GM23338 (cell line): ENCODE results near the gene RSPO3. TPM values are rescaled to one million over a fixed set of nuclear protein-coding genes. Genes with fewer than 3 reads are reported as not detected.

ENCODE experiments used
- ATAC-seq: fragments of 200-7000 bp; cut with Tn5 transposase; 3 replicates; pipeline ENCODE4 v1.9.1; 2020
- DNase-seq: peaks from one replicate; pipeline ENCODE4 v3.0.0-alpha.2; 2015; ENCODE audit warnings: low spot score
- H2AFZ ChIP-seq: fragments of 200-600 bp; sonication (generic); 2 replicates; pipeline ENCODE4 v1.8.0; 2016; ENCODE audit warnings: antibody characterized with exemption, mild to moderate bottlenecking, moderate library complexity
- H3F3A ChIP-seq: fragments of 200-600 bp; sonication (generic); replicated peaks from 2 replicates; pipeline ENCODE4 v1.8.0; 2017; ENCODE audit warnings: antibody characterized with exemption, mixed run types, low read depth
- H3K27ac ChIP-seq: fragments of 200-600 bp; sonication (generic); 2 replicates; pipeline ENCODE4 v1.6.1; 2016; ENCODE audit warnings: low read depth
- H3K27me3 ChIP-seq: fragments of 200-600 bp; sonication (generic); 2 replicates; pipeline ENCODE4 v1.8.0; 2016; ENCODE audit warnings: mild to moderate bottlenecking, mixed run types, moderate library complexity; ENCODE audit not compliant: insufficient read depth
- H3K36me3 ChIP-seq: fragments of 200-600 bp; sonication (generic); 2 replicates; pipeline ENCODE4 v1.8.0; 2016; ENCODE audit warnings: mild to moderate bottlenecking; ENCODE audit not compliant: insufficient read depth
- H3K4me1 ChIP-seq: fragments of 200-600 bp; sonication (generic); 2 replicates; pipeline ENCODE4 v1.8.0; 2016; ENCODE audit warnings: mild to moderate bottlenecking, moderate library complexity; ENCODE audit not compliant: insufficient read depth
- H3K4me2 ChIP-seq: fragments of 200-600 bp; sonication (generic); 2 replicates; pipeline ENCODE4 v1.7.1; 2017; ENCODE audit warnings: mixed run types
- H3K4me3 ChIP-seq: fragments of 200-600 bp; sonication (generic); 2 replicates; pipeline ENCODE4 v1.6.1; 2016; ENCODE audit warnings: mixed run types
- H3K79me2 ChIP-seq: fragments of 200-600 bp; sonication (generic); replicated peaks from 2 replicates; pipeline ENCODE4 v1.8.0; 2017; ENCODE audit warnings: mild to moderate bottlenecking; ENCODE audit not compliant: insufficient read depth
- H3K9me2 ChIP-seq: fragments of 200-600 bp; sonication (generic); 2 replicates; pipeline ENCODE4 v1.8.0; 2017; ENCODE audit not compliant: insufficient read depth
- H4K20me1 ChIP-seq: fragments of 200-600 bp; sonication (generic); replicated peaks from 2 replicates; pipeline ENCODE4 v1.8.0; 2017; ENCODE audit warnings: mild to moderate bottlenecking; ENCODE audit not compliant: insufficient read depth
- H3K27ac Mint-ChIP-seq: 2 replicates; pipeline ENCODE4 v1.8.0; 2020; ENCODE audit warnings: inconsistent platforms, mild to moderate bottlenecking, moderate library complexity, mixed read lengths
- H3K27me3 Mint-ChIP-seq: 3 replicates; pipeline ENCODE4 v1.8.0; 2022; ENCODE audit warnings: low read depth, mild to moderate bottlenecking, moderate library complexity, mixed read lengths, inconsistent platforms; ENCODE audit not compliant: insufficient read depth, poor library complexity
- H3K36me3 Mint-ChIP-seq: 3 replicates; pipeline ENCODE4 v1.8.0; 2021; ENCODE audit warnings: low read depth, mild to moderate bottlenecking, inconsistent platforms, moderate library complexity, mixed read lengths
- H3K4me1 Mint-ChIP-seq: 3 replicates; pipeline ENCODE4 v1.8.0; 2020; ENCODE audit warnings: mild to moderate bottlenecking, inconsistent platforms, mixed read lengths
- H3K4me3 Mint-ChIP-seq: 3 replicates; pipeline ENCODE4 v1.8.0; 2021; ENCODE audit warnings: moderate library complexity, mild to moderate bottlenecking, inconsistent platforms, mixed read lengths
- H3K9me3 Mint-ChIP-seq: 3 replicates; pipeline ENCODE4 v1.8.0; 2020; ENCODE audit warnings: moderate library complexity, mild to moderate bottlenecking, inconsistent platforms, mixed read lengths
- CREB1 ChIP-seq: fragments of 250-450 bp; sonication (Bioruptor Pico); IDR thresholded peaks from 2 replicates; pipeline ENCODE4 v1.5.0; 2020; ENCODE audit warnings: low read depth, mild to moderate bottlenecking, moderate library complexity
- EZH2 ChIP-seq: fragments of 200-600 bp; sonication (generic); IDR thresholded peaks from one replicate; pipeline ENCODE4 v1.8.0; 2017; ENCODE audit warnings: antibody characterized with exemption, mild to moderate bottlenecking, low read depth; ENCODE audit not compliant: unreplicated experiment
- EZH2phosphoT487 ChIP-seq: fragments of 200-600 bp; sonication (generic); IDR thresholded peaks from one replicate; pipeline ENCODE4 v1.8.1; 2018; ENCODE audit warnings: antibody characterized with exemption; ENCODE audit not compliant: unreplicated experiment
- NANOG ChIP-seq: IDR thresholded peaks from 2 replicates; pipeline ENCODE4 v1.6.1; 2016; ENCODE audit warnings: antibody characterized with exemption, borderline replicate concordance
- STAT1 ChIP-seq: IDR thresholded peaks from one replicate; pipeline ENCODE4 v1.6.1; 2016; ENCODE audit warnings: antibody characterized with exemption; ENCODE audit not compliant: unreplicated experiment
- ZNF114 ChIP-seq: fragments of 250-450 bp; sonication (Bioruptor Pico); IDR thresholded peaks from 2 replicates; pipeline ENCODE4 v1.5.0; 2020; ENCODE audit warnings: mild to moderate bottlenecking, moderate library complexity
- polyA plus RNA-seq: library from polyadenylated mRNA; unstranded; fragments of >200 nt; fragmentation: Nextera tagmentation; extraction: Ambion mirVana; gene quantifications from 2 replicates; pipeline ENCODE4 v1.2.1, GENCODE V29; 2016
- total RNA-seq: library from RNA; depleted of rRNA; stranded (reverse); fragments of >200 nt; shearing (Covaris generic); gene quantifications from 2 replicates; pipeline ENCODE4 v1.2.3, GENCODE V29; 2014
- TF ChIP-seq, protein P1 (sequence below), 2 experiments: fragments of 200-600 bp in 1 of 2; sonication (generic) in 1 of 2; conservative IDR thresholded peaks; 2 replicates each; pipeline versions ENCODE4 v1.5.1 to v1.6.1; 2016 to 2017; ENCODE audit warnings: antibody characterized with exemption in 2 of 2, low read depth in 2 of 2, mild to moderate bottlenecking in 2 of 2, moderate library complexity in 1 of 2
- TF ChIP-seq, protein P2 (sequence below): IDR thresholded peaks from one replicate; pipeline ENCODE4 v1.6.1; 2018; ENCODE audit warnings: antibody characterized with exemption; ENCODE audit not compliant: unreplicated experiment

The RSPO3 gene
- total and polyA plus RNA-seq, 2 experiments from 2014 or later, result not detected

DNA sequence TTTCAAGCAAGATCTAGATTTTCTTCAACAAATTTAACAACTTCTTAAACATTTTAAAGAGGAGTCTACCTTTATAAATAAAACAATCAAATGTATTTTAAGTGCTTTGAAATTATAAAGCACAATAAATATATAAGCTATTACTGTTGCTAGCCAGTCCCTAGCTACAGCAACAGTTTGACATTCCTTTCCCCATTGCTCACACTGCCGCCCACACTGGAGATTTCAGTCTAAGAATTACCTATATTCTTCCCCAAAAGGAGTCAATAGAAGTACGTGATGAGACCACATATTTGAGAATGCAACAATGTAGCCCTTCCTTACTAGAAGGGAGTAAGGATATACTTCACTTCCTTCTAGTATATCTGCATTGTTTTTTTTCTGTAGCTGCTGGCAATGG, 82.8 kb downstream of the RSPO3 start (continued):
- TF ChIP-seq, protein P1, sequence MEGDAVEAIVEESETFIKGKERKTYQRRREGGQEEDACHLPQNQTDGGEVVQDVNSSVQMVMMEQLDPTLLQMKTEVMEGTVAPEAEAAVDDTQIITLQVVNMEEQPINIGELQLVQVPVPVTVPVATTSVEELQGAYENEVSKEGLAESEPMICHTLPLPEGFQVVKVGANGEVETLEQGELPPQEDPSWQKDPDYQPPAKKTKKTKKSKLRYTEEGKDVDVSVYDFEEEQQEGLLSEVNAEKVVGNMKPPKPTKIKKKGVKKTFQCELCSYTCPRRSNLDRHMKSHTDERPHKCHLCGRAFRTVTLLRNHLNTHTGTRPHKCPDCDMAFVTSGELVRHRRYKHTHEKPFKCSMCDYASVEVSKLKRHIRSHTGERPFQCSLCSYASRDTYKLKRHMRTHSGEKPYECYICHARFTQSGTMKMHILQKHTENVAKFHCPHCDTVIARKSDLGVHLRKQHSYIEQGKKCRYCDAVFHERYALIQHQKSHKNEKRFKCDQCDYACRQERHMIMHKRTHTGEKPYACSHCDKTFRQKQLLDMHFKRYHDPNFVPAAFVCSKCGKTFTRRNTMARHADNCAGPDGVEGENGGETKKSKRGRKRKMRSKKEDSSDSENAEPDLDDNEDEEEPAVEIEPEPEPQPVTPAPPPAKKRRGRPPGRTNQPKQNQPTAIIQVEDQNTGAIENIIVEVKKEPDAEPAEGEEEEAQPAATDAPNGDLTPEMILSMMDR (conservative IDR thresholded peaks at IDR 0.05; ENCODE audit: low read depth in 2 of 2), result no peak

DNA sequence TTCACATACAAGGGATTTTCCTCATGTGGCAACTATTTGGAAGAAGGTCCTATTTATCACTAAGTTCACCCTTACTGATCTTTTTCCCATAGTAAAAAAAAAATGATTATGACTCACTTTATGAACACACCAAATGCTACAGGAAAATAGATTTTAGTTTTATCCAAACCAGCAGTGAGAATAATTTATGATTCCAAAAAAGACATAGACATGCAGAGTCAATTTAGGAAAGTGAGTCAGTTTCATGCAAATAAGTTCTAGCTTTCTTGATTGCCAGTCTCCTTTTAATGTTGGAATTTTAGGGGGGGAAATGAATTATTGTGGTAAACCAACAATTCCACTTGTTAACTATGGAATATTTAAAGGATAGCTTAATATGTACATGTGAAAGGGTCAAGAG, 84.2 kb downstream of the RSPO3 start:
- ATAC-seq, result no peak
- TF ChIP-seq EZH2phosphoT487, result no peak
- TF ChIP-seq, protein P2, sequence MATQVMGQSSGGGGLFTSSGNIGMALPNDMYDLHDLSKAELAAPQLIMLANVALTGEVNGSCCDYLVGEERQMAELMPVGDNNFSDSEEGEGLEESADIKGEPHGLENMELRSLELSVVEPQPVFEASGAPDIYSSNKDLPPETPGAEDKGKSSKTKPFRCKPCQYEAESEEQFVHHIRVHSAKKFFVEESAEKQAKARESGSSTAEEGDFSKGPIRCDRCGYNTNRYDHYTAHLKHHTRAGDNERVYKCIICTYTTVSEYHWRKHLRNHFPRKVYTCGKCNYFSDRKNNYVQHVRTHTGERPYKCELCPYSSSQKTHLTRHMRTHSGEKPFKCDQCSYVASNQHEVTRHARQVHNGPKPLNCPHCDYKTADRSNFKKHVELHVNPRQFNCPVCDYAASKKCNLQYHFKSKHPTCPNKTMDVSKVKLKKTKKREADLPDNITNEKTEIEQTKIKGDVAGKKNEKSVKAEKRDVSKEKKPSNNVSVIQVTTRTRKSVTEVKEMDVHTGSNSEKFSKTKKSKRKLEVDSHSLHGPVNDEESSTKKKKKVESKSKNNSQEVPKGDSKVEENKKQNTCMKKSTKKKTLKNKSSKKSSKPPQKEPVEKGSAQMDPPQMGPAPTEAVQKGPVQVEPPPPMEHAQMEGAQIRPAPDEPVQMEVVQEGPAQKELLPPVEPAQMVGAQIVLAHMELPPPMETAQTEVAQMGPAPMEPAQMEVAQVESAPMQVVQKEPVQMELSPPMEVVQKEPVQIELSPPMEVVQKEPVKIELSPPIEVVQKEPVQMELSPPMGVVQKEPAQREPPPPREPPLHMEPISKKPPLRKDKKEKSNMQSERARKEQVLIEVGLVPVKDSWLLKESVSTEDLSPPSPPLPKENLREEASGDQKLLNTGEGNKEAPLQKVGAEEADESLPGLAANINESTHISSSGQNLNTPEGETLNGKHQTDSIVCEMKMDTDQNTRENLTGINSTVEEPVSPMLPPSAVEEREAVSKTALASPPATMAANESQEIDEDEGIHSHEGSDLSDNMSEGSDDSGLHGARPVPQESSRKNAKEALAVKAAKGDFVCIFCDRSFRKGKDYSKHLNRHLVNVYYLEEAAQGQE, result no peak
- TF ChIP-seq NANOG, result no peak
- no peak for TF ChIP-seq EZH2
- Histone ChIP-seq H3K27me3 (no peaks in the 10 kb centered on the region), H2AFZ (no peak overlapping the region), H4K20me1 (no peaks in the 10 kb centered on the region), H3K4me1 (no peaks in the 10 kb centered on the region; the same call in none of the 2 replicates), H3K27ac (no peak overlapping the region), H3F3A (no peaks in the 10 kb centered on the region), H3K79me2 (no peaks in the 10 kb centered on the region), H3K9me2 (no peaks in the 10 kb centered on the region), H3K4me3 (no peak overlapping the region), H3K4me2 (no peak overlapping the region), H3K36me3 (no peaks in the 10 kb centered on the region)
- no peak for DNase-seq
- no peak overlapping the region for H3K27ac Mint-ChIP-seq
- peaks cover 2% of the 10 kb centered on the region; the same call in 2 of the 3 replicates for H3K4me1 Mint-ChIP-seq
- no peak overlapping the region for H3K4me3 Mint-ChIP-seq
- no peaks in the 10 kb centered on the region for H3K9me3 Mint-ChIP-seq
- no peaks in the 10 kb centered on the region for H3K36me3 Mint-ChIP-seq
- H3K27me3 Mint-ChIP-seq, result no peaks in the 10 kb centered on the region

DNA sequence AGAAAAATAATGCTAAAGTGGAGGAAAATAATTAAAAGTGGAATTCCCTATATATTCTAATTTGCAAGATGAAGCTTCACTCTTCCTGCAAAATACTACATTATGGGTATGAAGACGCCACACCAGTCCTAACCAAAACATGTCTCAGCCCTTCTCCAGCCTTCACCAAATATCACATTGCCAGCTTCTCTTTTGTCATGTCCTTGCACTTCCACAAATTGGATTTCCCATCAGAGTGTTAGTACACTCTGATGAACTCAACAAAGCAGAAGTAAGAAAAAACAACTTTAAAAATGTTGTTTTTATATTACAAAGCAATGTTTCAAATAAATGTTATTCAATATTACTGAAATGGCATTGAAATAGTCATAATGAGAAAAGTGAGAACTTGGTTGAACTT, 85.8 kb downstream of the RSPO3 start:
- no peak overlapping the region for H3K4me3 ChIP-seq
- ATAC-seq, result no peak
- TF ChIP-seq, protein P1 (conservative IDR thresholded peaks at IDR 0.05; ENCODE audit: low read depth in 2 of 2), result no peak
- TF ChIP-seq ZNF114 (CRISPR knock-in tag) (no peak), STAT1 (no peak), EZH2 (no peak), EZH2phosphoT487 (no peak), CREB1 (CRISPR knock-in tag) (no peak)
- TF ChIP-seq, protein P2, result no peak

More for the DNA sequence above, 85.8 kb downstream of the RSPO3 start:
- no peaks in the 10 kb centered on the region for H3K27me3 ChIP-seq
- no peaks in the 10 kb centered on the region for H3K9me2 ChIP-seq
- Mint-ChIP-seq H3K4me1 (peaks cover 2% of the 10 kb centered on the region; the same call in 2 of the 3 replicates), H3K27me3 (no peaks in the 10 kb centered on the region), H3K4me3 (no peak overlapping the region), H3K9me3 (no peaks in the 10 kb centered on the region), H3K36me3 (no peaks in the 10 kb centered on the region), H3K27ac (no peak overlapping the region)
- H2AFZ ChIP-seq, result no peak overlapping the region
- no peak overlapping the region for H3K4me2 ChIP-seq
- no peaks in the 10 kb centered on the region; the same call in none of the 2 replicates for H3K4me1 ChIP-seq
- H4K20me1 ChIP-seq, result no peaks in the 10 kb centered on the region
- no peaks in the 10 kb centered on the region for H3F3A ChIP-seq
- H3K27ac ChIP-seq, result no peak overlapping the region
- H3K79me2 ChIP-seq, result no peaks in the 10 kb centered on the region
- DNase-seq, result no peak
- H3K36me3 ChIP-seq, result no peaks in the 10 kb centered on the region
